NCI-H2196 treated with DMSO at 0.1 percent for 48 hours (cell line): ENCODE results near the gene CRYBG3.

Experiments used
- DNase-seq: peaks from one replicate; lab custom pipeline; 2025; ENCODE audit not compliant: unreplicated experiment; lab: John Stamatoyannopoulos, UW

Gene CRYBG3

GRCh38 chr3:97940034-97940433, 118.2 kb downstream of the CRYBG3 start:
- no peak for DNase-seq

- no peak for DNase-seq
These were observed 121.2 kb downstream of the CRYBG3 start for GRCh38 chr3:97942801-97943546.

- no peak for DNase-seq
These were observed 126.7 kb downstream of the CRYBG3 start for GRCh38 chr3:97948351-97949109.

GRCh38 chr3:97949110-97949485, 127.3 kb downstream of the CRYBG3 start:
- DNase-seq: no peak

GRCh38 chr3:97949743-97950142, 127.9 kb downstream of the CRYBG3 start:
- DNase-seq: no peak

- DNase-seq: no peak
These were observed 128.5 kb downstream of the CRYBG3 start for GRCh38 chr3:97950360-97950759.

- no peak for DNase-seq
These were observed 130.5 kb downstream of the CRYBG3 start for GRCh38 chr3:97952280-97952679.

- no peak for DNase-seq
These were observed 131.1 kb downstream of the CRYBG3 start for GRCh38 chr3:97952872-97953271.

- DNase-seq: no peak
These were observed 132.5 kb downstream of the CRYBG3 start for GRCh38 chr3:97954228-97954827.

- no peak for DNase-seq
These were observed 134.2 kb downstream of the CRYBG3 start for GRCh38 chr3:97956051-97956450.

- DNase-seq: no peak
These were observed 136.0 kb downstream of the CRYBG3 start for GRCh38 chr3:97957617-97958311.

- no peak for DNase-seq
These were observed 136.6 kb downstream of the CRYBG3 start for GRCh38 chr3:97958396-97958795.

GRCh38 chr3:97958796-97959195, 137.0 kb downstream of the CRYBG3 start:
- DNase-seq: no peak

GRCh38 chr3:97959872-97960271, 138.1 kb downstream of the CRYBG3 start:
- DNase-seq: no peak

GRCh38 chr3:97960551-97960950, 138.7 kb downstream of the CRYBG3 start:
- DNase-seq: no peak

GRCh38 chr3:97960993-97961766, 139.4 kb downstream of the CRYBG3 start:
- no peak for DNase-seq

- DNase-seq: no peak
These were observed 146.2 kb downstream of the CRYBG3 start for GRCh38 chr3:97967966-97968365.

- no peak for DNase-seq
These were observed 146.6 kb downstream of the CRYBG3 start for GRCh38 chr3:97968376-97968775.

GRCh38 chr3:97969541-97969940, 147.7 kb downstream of the CRYBG3 start:
- no peak for DNase-seq

GRCh38 chr3:97970156-97970555, 148.3 kb downstream of the CRYBG3 start:
- DNase-seq: no peak
